ENCODE data around the gene ANKRD13C. TPM values are rescaled to one million over a fixed set of nuclear protein-coding genes. Genes with fewer than 3 reads are reported as not detected.

The ANKRD13C gene
- polyA plus RNA-seq, 1 donor: 32.8 TPM

GRCh38 chr1:70221238-70222121 is 133.0 kb downstream of the ANKRD13C start, which contains the start of gene SRSF11:
TSS of gene SRSF11 (plus strand) at chr1:70221380. CDS start at chr1:70221637, 257 bp downstream.
- peak; percentile 96 for DNase-seq

GRCh38 chr1:70220517-70221237 is 133.8 kb downstream of the ANKRD13C start:
- DNase-seq: no peak

DNA sequence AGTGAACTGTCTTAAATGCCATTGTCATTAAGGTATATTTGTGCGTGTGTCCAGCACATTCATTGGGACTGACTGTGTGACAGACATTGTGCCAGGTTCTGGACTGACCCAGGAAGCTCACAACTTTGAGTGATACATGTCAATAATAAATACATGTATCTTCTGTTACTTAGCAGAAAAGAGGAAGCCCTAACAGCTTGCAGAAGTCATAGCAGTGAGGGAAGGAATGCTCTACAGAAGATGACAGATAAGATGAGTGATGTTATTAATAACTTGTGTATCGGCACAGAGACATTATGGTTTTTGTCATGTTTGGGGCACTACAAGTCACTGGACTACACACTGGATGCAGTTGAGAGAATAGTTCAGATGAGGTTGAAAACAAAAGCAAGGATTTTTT is 134.5 kb downstream of the ANKRD13C start:
- DNase-seq: no peak

GRCh38 chr1:70211541-70211940 is 143.0 kb downstream of the ANKRD13C start:
- DNase-seq: no peak

GRCh38 chr1:70210820-70211219 is 143.7 kb downstream of the ANKRD13C start:
- no peak for DNase-seq

Other genes starting within 250 kb of the ANKRD13C start
- gene LRRC40, start 149.1 kb downstream of the ANKRD13C start, polyA plus RNA-seq (ENCODE audit: insufficient read length): 32.2 TPM
- gene SRSF11, start 133.3 kb downstream of the ANKRD13C start, polyA plus RNA-seq (ENCODE audit: insufficient read length): 553 TPM
- gene CTH, start 56.5 kb upstream of the ANKRD13C start, polyA plus RNA-seq (ENCODE audit: insufficient read length): 16.2 TPM